Choroid plexus epithelial cell (primary cell): ENCODE measurements around the gene NEK1.

Experiments
- DNase-seq: peaks from one replicate; pipeline ENCODE4 v3.0.0-alpha.2; 2010; ENCODE audit warnings: low read depth
- H3K4me3 ChIP-seq: 2 replicates; pipeline ENCODE4 v1.5.1; 2011; ENCODE audit warnings: low read depth, mild to moderate bottlenecking, control low read depth, low read length, moderate library complexity
- CTCF ChIP-seq: conservative IDR thresholded peaks from 2 replicates; pipeline ENCODE4 v1.5.1; 2011; ENCODE audit warnings: low read depth, mild to moderate bottlenecking, control low read depth, inconsistent platforms, low read length, moderate library complexity

Gene NEK1

GRCh38 chr4:169615467-169616106, 3.2 kb upstream of the NEK1 start:
- no peak for TF ChIP-seq CTCF
- DNase-seq = peak; percentile 33
- H3K4me3 ChIP-seq = no peak overlapping the region

- DNase-seq = peak; percentile 88
- peak; percentile 85 for TF ChIP-seq CTCF
- H3K4me3 ChIP-seq = peak overlapping the region; percentile 94
Observed at GRCh38 chr4:169612871-169613859, 782 bp upstream of the NEK1 start.

GRCh38 chr4:169611157-169611556, 1.2 kb downstream of the NEK1 start:
- peak; percentile 42 for DNase-seq
- H3K4me3 ChIP-seq = peak overlapping the region; percentile 94
- TF ChIP-seq CTCF = no peak

GRCh38 chr4:169604903-169605331, 7.5 kb downstream of the NEK1 start:
- H3K4me3 ChIP-seq = no peak overlapping the region
- no peak for TF ChIP-seq CTCF
- no peak for DNase-seq

- no peak for TF ChIP-seq CTCF
- no peak overlapping the region for H3K4me3 ChIP-seq
- peak; percentile 88 for DNase-seq
Observed at GRCh38 chr4:169604131-169604900, 8.1 kb downstream of the NEK1 start.

GRCh38 chr4:169603312-169603711, 9.1 kb downstream of the NEK1 start:
- TF ChIP-seq CTCF = no peak
- no peak for DNase-seq

More at GRCh38 chr4:169603312-169603711, 9.1 kb downstream of the NEK1 start:
- no peak overlapping the region for H3K4me3 ChIP-seq
